Kidney epithelial cell (primary cell): ENCODE results near the gene EP400. TPM values are rescaled to one million over a fixed set of nuclear protein-coding genes. Genes with fewer than 3 reads are reported as not detected.
"Not testable (repeated sequence)": the region's sequence is repeated elsewhere in the genome, so short reads cannot be mapped to it uniquely, and the experiment has no call there.

Source experiments
- DNase-seq: peaks from one replicate; pipeline ENCODE4 v3.0.0-alpha.2; 2010; ENCODE audit warnings: low read depth
- H3K27me3 ChIP-seq: 2 replicates; pipeline ENCODE4 v1.6.0; 2011; ENCODE audit warnings: low read length; ENCODE audit not compliant: control insufficient read depth, insufficient read depth
- H3K36me3 ChIP-seq: 2 replicates; pipeline ENCODE4 v1.5.1; 2011; ENCODE audit warnings: low read length; ENCODE audit not compliant: control insufficient read depth, insufficient read depth
- H3K4me3 ChIP-seq: 2 replicates; pipeline ENCODE4 v1.5.1; 2011; ENCODE audit warnings: low read depth, mild to moderate bottlenecking, control low read depth, low read length
- CTCF ChIP-seq: IDR thresholded peaks from 2 replicates; pipeline ENCODE4 v1.5.1; 2011; ENCODE audit warnings: mild to moderate bottlenecking, moderate library complexity, low read length, control low read depth, inconsistent platforms; ENCODE audit not compliant: insufficient read depth, poor library complexity, severe bottlenecking
- total RNA-seq: library from RNA; depleted of rRNA; stranded (reverse); fragments of >200 nt; gene quantifications from 2 replicates; pipeline ENCODE4 v1.2.3, GENCODE V29; 2015

EP400 gene
- total RNA-seq, 1 donor from 2014 or later: 21.4 TPM

- peaks cover 4% of the 10 kb centered on the region for H3K36me3 ChIP-seq
- H3K4me3 ChIP-seq: no peak overlapping the region
- DNase-seq: no peak
These were observed 100.1 kb downstream of the EP400 start for GRCh38 chr12:132049876-132050275.

DNA sequence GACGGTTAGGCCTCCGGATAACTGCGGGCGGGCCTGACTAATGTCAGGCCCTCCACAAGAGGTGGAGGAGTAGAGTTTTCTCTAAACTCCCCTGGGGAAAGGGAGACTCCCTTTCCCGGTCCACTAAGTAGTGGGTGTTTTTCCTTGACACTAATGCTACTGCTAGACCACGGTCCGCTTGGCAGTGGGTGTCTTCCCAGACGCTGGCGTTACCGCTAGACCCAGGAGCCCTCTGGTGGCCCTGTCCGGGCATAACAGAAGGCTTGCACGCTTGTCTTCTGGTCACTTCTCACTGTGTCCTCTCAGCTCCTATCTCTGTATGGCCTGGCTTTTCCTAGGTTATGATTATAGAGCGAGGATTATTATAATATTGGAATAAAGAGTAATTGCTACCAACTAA lies 102.0 kb downstream of the EP400 start:
- not testable (repeated sequence) for H3K4me3 ChIP-seq, H3K27me3 ChIP-seq, H3K36me3 ChIP-seq
- DNase-seq: peak; percentile 7
- TF ChIP-seq CTCF: peak; percentile 22

More at GRCh38 chr12:132049876-132050275, 100.1 kb downstream of the EP400 start:
- no peaks in the 10 kb centered on the region for H3K27me3 ChIP-seq
- TF ChIP-seq CTCF: no peak

DNA sequence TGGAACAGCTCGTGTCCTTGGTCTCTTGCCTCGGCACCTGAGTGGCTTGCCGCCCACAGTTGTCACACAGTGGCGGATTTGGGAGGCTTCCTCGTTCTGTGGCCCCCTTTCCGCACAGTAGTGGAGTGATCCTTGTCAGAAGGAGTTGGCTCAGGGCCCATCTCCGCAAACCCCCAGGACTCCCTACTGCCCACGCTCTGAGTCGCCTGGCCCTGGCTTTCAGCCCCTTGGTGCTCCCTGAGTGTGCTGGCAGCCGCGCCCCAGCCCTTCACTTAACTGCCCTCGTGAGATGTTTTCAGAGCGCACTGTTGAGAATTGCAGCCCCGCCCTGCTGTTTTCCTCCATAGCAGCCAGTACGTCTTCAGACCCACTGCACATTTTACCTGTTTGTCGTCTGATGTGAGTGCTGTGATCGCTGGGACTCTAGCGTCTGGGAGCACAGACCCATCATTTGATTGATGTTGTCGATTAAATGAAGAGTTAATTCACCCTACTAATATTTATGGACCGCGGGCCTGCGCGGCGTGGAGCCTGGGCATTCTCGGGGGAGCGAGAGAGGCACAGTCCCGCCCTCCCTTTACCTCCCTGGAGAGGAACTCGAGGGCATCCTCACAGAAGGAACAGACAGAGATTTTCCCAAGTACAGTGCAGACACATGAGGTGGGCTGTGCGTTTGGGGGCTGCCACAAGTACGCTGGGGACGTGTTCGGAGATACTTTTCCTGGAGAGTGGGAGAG lies 102.6 kb downstream of the EP400 start:
- no peak for DNase-seq
- Histone ChIP-seq H3K27me3 (no peaks in the 10 kb centered on the region), H3K4me3 (no peak overlapping the region), H3K36me3 (peaks cover 6% of the 10 kb centered on the region)
- no peak for TF ChIP-seq CTCF

DNA sequence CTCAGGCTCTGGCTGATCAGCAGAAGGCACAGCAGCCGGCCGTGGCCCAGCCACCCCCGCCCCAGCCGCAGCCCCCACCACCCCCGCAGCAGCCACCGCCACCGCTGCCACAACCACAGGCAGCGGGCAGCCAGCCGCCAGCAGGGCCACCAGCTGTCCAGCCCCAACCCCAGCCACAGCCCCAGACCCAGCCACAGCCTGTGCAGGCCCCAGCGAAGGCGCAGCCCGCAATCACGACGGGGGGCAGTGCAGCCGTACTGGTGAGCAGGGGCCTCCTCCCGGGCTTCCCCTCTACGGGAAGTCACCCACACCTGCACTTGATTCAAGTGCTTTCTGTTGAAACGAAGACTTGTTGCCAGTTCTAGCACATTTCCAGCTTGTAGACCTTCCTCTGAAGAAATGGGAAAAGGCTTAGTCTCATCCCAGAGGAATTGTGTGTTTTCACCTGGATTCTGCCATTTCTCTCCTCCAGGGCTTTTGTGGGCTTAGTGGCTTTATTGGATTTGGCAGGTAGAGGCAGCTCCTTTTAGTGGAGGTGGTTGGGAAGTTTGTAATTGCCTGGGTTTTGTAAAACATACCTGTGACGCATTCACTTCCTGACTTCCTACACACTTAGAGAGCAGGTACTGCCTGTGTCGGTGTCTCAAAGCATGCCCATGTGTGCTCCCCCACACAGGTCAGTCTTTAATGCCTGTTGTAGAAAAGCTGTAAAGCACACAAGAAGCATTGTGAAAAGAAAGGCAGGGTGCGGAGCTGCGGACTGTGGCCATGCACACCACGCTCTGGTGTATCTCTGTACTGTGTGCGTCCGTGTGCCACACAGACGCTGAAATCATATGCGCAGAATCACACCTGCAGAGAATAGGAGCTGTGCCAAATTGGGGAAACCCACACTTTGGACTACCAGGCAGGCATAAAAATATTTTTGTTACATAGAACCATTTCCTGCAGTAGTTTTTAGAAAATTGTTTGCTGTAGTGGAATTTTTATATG lies 103.9 kb downstream of the EP400 start:
- no peak for TF ChIP-seq CTCF
- Histone ChIP-seq H3K27me3 (no peaks in the 10 kb centered on the region), H3K36me3 (peaks cover 6% of the 10 kb centered on the region), H3K4me3 (no peak overlapping the region)
- DNase-seq: no peak

GRCh38 chr12:132054983-132055382 lies 105.2 kb downstream of the EP400 start:
- no peak for TF ChIP-seq CTCF
- no peaks in the 10 kb centered on the region for H3K27me3 ChIP-seq
- DNase-seq: no peak
- H3K4me3 ChIP-seq: no peak overlapping the region
- H3K36me3 ChIP-seq: peaks cover 6% of the 10 kb centered on the region
